Colonic mucosa (tissue), 4 donors: Measurements from ENCODE around the gene WLS. TPM values are rescaled to one million over a fixed set of nuclear protein-coding genes. Genes with fewer than 3 reads are reported as not detected.

ENCODE experiments used
- DNase-seq: peaks from one replicate; pipeline ENCODE4 v3.0.0-alpha.2; 2020
- H3K27ac ChIP-seq: fragments of 200-600 bp; one replicate; pipeline ENCODE4 v1.8.0; 2021
- H3K27me3 ChIP-seq: fragments of 200-600 bp; one replicate; pipeline ENCODE4 v1.8.0; 2021
- H3K36me3 ChIP-seq: fragments of 200-600 bp; one replicate; pipeline ENCODE4 v1.8.0; 2021
- H3K4me1 ChIP-seq: fragments of 200-600 bp; one replicate; pipeline ENCODE4 v1.8.0; 2021; ENCODE audit warnings: mild to moderate bottlenecking
- H3K4me3 ChIP-seq: fragments of 200-600 bp; one replicate; pipeline ENCODE4 v1.8.0; 2021
- H3K9ac ChIP-seq, 2 donors: one replicate each; pipeline ENCODE4 v1.7.0; 2013; ENCODE audit warnings: control low read depth in 2 of 2, low read depth in 2 of 2, low read length in 2 of 2
- H3K9me3 ChIP-seq: fragments of 200-600 bp; one replicate; pipeline ENCODE4 v1.8.0; 2021
- intact Hi-C: fragments of 100-400 bp; cut with DNase I; formaldehyde crosslinking; loops from one replicate; pipeline ENCODE4 v1.14.1; 2022
- total RNA-seq, 2 donors: library from RNA; stranded (reverse); fragmentation: NEBNext Ultra II Directional in 1 of 2; extraction: Animal tissue kit (Norgen Biotek cat#: 25700) in 1 of 2; gene quantifications; one replicate each; pipeline ENCODE4 v1.2.1, GENCODE V29; 2021
- TF ChIP-seq, protein P1 (sequence below): fragments of 200-600 bp; IDR thresholded peaks from one replicate; pipeline ENCODE4 v1.8.0; 2022; ENCODE audit warnings: antibody characterized with exemption, mild to moderate bottlenecking
- donor health status: healthy.
- donor health status: DM: no; HTN: no; CAD: no.
- donor health status: DM: no; HTN: no; CAD: no.

The WLS gene
- total RNA-seq, 2 donors from 2014 or later, result 88.3 to 116 TPM

DNA sequence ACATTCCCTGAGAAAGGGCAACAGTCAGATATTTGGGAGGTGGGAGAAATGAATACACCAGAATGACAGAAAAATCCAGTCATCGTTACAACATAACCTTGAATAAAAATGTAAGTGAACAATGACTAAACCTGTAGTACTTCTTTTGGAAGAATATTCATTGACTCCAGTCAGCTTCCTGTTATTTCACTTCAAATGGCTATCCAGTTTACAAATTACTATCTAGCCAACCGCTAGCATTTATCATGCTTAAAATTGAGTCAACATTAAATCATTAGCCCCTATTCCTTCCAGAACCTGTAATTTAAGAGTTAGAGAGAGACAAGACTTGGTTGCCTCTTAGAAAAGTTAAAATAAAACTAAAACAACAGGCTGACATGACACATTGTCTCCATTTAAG is 33.6 kb downstream of the WLS start:
- no peak for DNase-seq
- TF ChIP-seq, protein P1, sequence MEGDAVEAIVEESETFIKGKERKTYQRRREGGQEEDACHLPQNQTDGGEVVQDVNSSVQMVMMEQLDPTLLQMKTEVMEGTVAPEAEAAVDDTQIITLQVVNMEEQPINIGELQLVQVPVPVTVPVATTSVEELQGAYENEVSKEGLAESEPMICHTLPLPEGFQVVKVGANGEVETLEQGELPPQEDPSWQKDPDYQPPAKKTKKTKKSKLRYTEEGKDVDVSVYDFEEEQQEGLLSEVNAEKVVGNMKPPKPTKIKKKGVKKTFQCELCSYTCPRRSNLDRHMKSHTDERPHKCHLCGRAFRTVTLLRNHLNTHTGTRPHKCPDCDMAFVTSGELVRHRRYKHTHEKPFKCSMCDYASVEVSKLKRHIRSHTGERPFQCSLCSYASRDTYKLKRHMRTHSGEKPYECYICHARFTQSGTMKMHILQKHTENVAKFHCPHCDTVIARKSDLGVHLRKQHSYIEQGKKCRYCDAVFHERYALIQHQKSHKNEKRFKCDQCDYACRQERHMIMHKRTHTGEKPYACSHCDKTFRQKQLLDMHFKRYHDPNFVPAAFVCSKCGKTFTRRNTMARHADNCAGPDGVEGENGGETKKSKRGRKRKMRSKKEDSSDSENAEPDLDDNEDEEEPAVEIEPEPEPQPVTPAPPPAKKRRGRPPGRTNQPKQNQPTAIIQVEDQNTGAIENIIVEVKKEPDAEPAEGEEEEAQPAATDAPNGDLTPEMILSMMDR, result no peak
- no peaks in the 10 kb centered on the region for H3K27me3 ChIP-seq
- no peak overlapping the region for H3K4me3 ChIP-seq
- H3K9ac ChIP-seq, result no peak overlapping the region
- H3K4me1 ChIP-seq, result no peaks in the 10 kb centered on the region
- no peaks in the 10 kb centered on the region for H3K36me3 ChIP-seq
- H3K27ac ChIP-seq, result peak overlapping the region; percentile 53
- intact Hi-C loops, result no loop called here
- no peaks in the 10 kb centered on the region for H3K9me3 ChIP-seq

DNA sequence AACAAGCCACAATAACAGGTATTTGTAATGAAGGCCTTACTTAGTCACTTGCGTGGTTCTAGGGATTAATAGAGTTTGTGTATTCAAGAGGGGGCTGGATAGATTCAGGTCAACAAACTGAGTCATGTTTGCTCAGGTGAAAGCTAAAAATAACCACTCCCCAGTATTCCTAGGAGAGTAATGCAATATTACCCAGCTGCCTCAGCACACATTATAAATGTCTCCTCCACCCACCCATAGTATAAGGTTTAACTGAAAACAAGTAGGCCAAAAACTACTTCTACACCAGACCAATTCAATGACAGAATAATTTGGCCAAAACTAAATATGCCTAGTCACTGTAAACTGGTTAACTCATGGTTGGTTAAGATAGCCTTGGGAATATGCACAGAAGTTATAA is 34.4 kb downstream of the WLS start:
- TF ChIP-seq, protein P1, result no peak
- Histone ChIP-seq H3K9me3 (no peaks in the 10 kb centered on the region), H3K36me3 (no peaks in the 10 kb centered on the region), H3K4me1 (no peaks in the 10 kb centered on the region), H3K27ac (peak overlapping the region; percentile 53), H3K27me3 (no peaks in the 10 kb centered on the region), H3K4me3 (no peak overlapping the region), H3K9ac (no peak overlapping the region)
- intact Hi-C loops, result no loop called here
- peak; percentile 38 for DNase-seq

DNA sequence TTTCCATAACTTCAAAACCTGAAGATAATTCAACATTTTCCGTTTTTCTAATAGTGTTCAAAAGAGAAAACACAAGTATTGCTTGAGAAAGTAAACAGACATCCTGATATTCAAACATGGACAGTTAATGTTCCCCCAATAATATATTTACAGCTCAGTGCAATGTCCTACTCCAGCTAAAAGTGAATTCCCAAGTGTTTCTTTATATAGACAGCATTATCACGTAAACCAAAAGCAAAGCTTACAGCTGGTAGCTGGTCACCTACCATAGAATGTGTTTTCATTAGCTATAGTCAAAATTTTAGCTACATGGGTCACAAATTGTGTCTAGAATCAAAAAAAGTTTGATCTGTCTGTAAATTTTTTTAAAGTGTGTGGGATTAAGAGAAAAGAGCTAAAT is 34.9 kb downstream of the WLS start:
- TF ChIP-seq, protein P1, result no peak
- intact Hi-C loops, result no loop called here
- no peak for DNase-seq

DNA sequence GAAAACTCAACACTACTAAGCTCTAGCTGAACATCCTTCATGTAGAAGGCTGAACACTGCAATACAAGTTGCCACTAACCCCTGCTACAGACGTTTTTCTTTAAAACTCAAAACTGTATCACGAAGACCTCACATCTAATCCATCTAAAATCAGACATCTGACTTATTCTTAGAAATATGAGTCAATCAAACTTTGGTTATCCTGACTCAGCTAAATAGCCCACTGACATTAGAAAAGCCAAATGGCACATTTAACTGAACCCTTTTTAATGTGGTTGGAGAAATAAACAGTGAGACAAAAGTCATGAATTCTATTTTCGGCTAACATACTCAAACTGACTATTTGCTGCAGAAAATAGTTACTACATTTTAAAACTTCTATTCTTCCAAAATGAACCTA is 35.6 kb downstream of the WLS start:
- intact Hi-C loops, result no loop called here
- H3K4me3 ChIP-seq, result no peak overlapping the region
- H3K4me1 ChIP-seq, result no peaks in the 10 kb centered on the region
- DNase-seq, result no peak
- H3K36me3 ChIP-seq, result no peaks in the 10 kb centered on the region
- H3K9ac ChIP-seq, result no peak overlapping the region
- TF ChIP-seq, protein P1, result no peak
- no peaks in the 10 kb centered on the region for H3K27me3 ChIP-seq
- peak overlapping the region; percentile 53 for H3K27ac ChIP-seq
- no peaks in the 10 kb centered on the region for H3K9me3 ChIP-seq

More for the DNA sequence above, 34.9 kb downstream of the WLS start:
- Histone ChIP-seq H3K27me3 (no peaks in the 10 kb centered on the region), H3K9ac (no peak overlapping the region), H3K4me1 (no peaks in the 10 kb centered on the region), H3K9me3 (no peaks in the 10 kb centered on the region), H3K36me3 (no peaks in the 10 kb centered on the region), H3K27ac (peak overlapping the region; percentile 53), H3K4me3 (no peak overlapping the region)

DNA sequence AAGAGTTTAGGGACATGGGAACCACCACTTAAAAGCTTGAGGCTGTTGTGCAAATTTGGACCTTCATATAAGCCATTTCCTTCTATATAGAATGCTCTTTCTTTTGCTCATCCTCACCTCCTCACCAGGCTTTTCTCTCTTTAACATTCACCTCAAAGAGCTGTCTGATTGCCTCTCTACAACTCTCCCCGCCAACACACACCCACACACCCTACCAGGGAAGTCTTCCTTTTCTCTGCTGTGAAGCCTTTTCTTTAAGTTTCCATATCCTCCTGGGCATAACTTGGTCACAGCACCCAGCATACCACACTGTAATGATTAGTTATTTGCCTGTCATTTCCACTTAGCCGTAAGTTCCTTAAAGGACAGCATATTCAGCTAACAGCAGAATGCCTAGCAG is 40.6 kb downstream of the WLS start:
- no peak overlapping the region for H3K4me3 ChIP-seq
- TF ChIP-seq, protein P1, result no peak
- H3K4me1 ChIP-seq, result no peaks in the 10 kb centered on the region
- intact Hi-C loops, result no loop called here
- H3K27me3 ChIP-seq, result no peaks in the 10 kb centered on the region
- H3K27ac ChIP-seq, result no peak overlapping the region
- H3K9ac ChIP-seq, result no peak overlapping the region
- no peak for DNase-seq
- H3K36me3 ChIP-seq, result no peaks in the 10 kb centered on the region
- no peaks in the 10 kb centered on the region for H3K9me3 ChIP-seq
